Left hindlimb (tissue), 1 donor: ENCODE data around the gene FXYD4.
"Not testable (repeated sequence)": the region's sequence is repeated elsewhere in the genome, so short reads cannot be mapped to it uniquely, and the experiment has no call there.

Source experiments
- DNase-seq: peaks from one replicate; pipeline ENCODE4 v3.0.0-alpha.2; 2018

The FXYD4 gene

DNA sequence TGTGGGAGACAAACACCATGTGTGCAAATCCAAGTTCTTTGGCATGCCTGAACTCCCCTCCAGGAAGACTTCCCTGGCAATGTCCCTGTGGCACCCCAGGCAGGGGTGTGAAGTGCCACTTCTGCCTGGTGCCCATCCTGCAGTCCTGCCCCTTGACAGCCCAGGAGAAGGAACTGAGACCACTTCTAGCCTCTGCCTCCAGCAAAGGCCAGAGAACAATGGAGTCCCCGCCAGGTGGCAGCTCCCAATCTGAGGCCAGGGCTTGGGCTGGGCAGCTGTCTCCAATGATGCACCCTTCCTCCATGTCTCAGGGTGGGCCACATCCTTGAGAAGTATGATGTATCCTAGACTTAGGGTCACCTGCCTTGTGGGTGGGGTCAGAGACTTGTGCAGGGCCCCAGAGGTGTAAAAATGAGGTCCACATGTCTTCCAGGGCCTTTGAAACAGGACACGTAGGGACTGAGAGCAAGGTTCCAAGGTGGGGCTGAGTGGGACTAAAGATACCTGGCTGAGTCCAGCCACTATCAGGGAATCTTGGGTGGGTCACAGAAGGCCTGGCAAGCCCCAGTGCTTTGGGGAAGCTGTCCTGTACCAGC is 5.5 kb downstream of the FXYD4 start:
- DNase-seq: no peak

DNA sequence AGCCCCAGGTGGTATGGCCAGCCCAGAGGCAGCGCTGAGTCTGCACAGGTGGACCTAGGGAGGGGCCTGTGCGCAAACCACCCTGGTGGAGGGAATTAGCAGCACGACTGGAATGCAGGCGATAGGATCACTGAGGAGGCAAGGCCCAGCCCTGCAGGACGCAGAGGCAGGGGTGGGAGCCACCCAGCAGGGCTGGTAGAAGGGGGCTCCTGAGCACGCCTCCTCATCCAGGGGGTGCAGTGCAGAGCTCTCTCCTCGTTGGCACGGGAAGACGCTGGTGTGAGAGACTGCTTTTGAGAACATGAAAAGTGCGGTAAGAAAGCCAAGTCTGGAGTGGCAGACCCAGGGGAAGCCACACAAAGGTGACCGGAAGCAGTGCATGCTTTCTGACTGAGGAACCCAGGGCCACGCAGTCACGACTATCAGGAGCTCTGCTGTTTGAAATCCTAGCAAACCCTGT is 6.0 kb downstream of the FXYD4 start:
- DNase-seq: no peak

DNA sequence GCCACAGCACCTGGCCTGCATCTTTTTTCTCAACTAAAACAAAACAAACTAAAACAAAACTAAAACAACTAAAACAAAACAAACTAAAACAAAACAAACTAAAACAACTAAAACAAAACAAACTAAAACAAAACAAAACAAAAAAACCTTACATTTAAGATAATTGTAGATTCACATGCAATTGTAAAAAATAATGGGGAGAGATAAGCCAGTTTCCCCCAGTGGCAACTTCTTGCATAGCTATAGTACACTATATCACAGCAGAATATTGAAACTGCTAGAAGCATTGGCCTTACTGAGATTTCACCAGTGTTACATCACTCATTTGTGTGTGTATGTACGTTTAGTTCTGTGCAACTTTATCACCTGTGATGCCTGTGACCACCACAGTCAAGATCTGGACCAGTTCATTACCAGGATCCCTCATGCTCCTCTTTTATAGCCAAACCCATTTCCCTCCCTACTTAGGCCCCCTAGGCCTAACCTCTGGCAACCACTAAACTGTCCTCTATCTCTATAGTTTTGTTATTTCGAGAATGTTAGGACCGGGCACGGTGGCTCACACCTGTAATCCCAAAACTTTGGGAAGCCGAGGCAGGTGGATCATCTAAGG is 9.3 kb downstream of the FXYD4 start:
- no peak for DNase-seq

DNA sequence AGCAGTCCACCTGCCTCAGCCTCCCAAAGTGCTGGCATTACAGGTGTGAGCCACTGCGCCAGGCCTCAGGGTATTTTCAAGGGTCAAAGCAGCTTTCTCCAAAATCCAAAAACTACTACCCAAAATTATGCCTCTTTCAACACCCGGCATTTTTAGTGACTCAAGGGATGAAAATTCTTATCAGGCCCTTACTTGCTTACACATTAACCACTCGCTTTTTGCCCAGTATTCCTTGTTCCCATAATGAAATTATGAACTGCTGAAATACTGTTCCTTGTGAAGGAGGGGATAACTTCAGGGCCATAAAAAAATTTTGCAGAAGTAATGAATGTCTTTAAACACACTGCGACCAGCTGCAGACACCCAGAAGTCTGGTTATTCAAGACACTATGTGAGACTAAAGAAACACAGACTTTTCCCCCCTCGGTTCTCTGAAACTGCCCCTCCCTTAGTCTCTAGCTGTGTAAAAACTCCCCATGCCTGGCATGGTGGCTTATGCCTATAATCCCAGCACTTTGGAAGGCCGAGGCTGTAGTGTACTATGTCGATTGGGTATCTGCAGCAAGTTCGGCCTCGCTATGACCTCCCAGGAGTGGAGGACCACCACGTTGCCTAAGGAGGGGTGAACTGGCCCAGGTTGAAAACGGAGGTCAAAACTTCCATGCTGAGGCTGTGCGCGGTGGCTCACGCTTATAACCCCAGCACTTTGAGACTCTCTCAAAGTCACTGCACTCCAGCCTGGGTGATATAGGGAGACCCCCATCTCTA is 12.0 kb downstream of the FXYD4 start:
- no peak for DNase-seq

DNA sequence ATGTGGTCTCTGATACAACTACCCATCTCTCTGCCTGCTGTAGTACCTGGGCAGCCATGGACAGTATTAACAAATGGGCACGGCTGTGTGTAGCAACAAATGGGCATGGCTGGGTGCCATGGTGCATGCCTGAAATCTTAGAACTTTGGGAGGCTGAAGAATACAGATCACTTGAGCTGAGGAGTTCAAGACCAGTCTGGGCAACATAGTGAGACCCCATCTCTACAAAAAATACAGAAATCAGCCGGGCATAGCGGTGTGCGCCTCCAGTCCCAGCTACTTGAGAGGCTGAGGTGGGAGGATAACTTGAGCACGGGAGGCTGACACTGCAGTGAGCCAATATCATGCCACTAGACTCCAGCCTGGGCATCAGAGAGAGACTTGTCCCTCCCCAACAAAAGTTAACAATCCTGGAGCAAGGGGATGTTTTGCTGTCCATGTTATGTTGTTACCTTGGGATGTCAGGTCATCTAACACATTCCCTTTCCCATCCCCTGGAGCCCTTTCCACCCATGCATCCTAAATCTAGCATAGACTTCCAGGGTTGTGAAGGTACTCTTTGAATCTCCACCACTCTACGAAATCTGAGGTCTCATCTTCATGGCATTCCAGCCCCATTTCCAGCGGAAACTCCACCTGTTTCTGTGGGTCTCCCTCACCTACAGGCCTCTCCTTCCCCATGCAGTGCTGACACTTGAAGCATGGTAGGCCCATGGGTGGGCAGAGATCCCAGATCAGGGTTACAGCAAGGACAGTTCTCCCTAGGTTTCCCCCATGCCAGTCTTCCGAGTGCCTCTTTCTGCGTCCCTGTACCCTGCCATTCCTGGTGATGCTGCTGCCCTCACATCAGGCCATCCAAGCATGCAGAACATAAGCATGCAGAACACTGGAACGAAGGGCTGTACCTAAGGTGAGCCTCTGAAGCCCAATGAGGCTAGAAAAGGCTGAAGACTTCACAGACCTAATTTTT is 13.1 kb downstream of the FXYD4 start:
- no peak for DNase-seq

DNA sequence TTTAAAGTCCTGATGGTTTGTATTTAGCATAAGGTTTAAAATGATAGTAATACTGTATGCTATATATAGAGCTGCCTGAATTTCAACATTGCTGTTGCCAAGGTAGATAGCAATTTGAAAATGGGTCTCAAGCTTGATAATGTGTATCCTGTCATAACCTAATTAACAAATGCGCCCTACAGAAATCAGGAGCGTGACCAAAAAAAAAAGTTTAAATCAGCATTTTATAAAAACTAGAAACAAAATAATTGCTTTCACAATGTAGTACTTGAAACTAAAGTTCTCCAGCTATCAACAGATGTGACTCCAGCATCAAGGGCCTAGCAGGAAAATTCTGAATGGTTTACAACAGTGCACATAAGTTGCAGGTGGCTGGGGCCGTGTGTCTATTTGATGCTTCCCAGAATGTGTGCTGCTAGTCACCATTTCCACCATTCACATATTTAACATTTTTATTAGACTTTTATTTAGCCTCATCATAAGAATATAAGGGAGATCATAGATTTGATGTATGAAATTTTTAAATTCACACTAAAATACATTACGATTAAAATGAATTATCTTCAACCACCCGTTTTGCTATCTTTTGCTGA is 14.1 kb downstream of the FXYD4 start:
- no peak for DNase-seq

DNA sequence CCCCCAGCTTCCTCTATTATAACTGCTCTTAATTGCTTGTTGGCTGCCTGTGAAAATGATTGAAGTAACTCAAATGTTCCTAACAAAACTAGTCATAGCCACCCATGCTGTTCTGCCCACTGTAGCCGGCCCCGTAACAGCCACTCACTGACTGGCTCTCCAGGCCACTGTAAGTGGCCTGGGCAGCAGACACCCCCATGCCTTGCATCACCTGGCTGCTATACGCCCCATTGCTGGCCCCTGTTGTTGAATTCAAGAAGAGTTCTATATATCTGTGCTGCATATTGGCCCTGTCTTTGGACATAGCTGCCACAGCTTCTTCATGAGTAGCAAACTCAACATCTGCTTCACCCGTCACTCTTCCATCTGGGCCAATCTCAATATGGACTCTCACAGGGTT is 15.1 kb downstream of the FXYD4 start:
- DNase-seq: no peak

DNA sequence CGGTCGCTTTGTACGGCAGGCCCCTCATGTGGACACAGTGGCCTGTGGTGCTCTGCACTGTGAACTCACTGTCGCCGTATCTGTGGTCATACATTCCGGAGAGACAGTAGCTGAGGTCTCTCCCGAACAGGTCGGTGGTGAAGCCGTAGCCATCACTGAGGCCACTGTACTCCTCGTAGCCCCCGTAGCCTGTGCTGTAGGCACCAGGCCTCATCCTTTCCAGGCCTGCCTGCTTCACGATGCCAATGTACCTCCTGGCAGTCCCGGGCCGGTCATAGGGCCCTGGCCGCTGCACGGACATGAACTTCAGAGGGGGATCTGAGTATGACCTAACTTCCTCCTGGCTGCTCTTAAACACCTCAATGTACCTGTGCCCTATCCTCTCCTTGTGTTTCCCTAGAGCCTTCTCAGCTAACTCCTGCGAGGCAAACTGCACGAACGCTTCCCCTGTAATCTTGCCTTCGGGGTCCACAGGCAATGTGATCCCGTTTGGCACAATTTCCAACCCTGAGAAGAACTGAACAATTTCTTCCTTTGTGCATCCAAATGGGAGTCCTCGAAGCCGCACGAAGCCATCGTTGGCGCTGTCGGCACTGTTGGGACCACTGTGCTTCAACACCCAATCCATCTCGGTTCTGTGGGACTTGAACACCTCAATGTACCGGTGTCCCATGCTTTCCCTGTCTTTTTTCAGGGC is 15.7 kb downstream of the FXYD4 start:
- DNase-seq: no peak

DNA sequence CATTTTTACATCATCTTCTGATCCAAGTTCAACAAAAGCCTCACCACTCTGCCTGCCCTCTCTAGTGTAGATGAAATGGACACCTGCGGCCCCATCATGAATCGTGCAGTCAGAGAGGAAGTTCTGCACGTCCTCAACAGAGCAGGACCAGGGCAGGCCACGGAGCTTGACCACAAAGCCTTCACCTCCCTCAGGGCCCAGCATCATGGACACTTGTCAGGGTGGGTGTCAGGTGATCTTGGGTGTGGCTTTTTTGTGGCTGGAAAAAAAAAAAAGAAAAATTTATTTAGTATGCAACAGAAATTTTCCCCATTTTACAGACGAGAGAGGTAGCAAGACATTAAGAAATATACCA is 16.2 kb downstream of the FXYD4 start:
- no peak for DNase-seq

DNA sequence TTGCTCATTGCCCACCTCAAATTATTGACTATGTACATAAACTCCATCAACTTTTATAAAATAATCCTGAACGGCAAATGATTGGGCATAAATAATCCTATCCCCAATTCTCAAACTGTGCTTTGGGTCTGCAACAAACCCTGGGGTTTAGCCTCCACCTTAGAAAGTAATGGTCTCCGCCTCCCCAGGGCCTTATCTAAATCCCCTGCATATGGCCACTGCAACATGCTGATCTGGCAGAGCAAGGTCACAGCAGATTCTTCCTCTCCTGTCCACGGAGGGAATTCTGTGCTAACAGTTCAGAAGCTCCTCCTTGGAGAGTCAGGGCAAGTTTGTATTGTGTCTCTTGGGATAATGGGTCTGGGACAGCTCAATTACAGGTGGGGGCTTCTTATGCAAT is 18.4 kb downstream of the FXYD4 start:
- DNase-seq: no peak

DNA sequence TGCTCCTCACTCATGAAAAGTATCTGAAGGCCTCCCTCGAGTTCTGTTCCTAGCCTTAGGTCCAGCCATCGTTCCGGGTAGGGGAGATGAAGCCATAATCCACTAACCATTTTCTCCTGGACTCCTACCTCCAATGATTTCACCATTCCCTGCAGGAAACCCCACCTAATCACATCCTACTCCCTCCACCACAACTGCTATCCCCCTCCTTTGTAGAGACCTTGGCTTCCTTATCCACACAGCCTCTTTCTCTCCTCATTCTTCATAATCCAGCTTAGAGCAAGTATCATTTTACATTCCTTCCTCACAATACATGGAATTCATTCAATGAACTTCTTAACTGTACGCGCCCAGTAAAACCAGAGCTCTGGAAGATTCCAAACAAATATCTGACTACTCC is 18.9 kb downstream of the FXYD4 start:
- no peak for DNase-seq

DNA sequence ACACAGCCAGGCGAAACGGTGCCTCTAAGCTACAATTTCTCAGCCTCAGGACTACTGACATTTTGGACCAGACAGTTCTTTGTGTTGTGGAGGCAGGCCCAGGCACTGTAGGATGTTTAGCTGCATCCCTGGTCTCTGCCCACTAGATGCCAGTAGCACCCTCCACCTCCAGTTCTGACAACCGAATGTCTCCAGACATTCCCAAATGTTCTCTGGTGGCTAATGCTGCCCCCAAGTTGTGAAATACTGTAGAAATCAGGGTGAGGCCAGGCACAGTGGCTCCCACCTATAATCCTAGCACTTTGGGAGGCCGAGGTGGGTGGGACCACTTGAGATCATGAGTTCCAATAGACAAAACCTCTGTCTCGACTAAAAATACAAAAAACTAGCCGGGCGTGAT is 19.3 kb downstream of the FXYD4 start:
- DNase-seq: no peak

DNA sequence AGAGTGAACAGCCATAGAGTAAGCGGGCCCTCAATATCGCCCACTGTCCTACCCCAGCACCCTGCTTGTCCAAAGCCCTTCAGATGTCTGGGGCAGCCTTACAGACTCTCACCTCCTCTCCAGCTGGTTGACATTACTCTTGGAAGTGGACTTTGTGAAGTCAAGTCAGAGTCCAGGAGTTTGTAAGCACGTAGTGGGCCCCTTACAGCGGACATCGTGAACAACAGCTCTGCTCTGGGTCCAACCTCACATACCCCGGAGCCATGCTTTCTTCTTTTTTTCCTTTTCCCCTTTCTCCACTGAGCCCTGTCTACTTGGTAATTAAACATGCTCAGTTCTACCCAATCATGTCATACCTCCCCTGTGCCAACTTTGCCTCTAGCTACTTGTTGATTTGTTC is 20.1 kb downstream of the FXYD4 start:
- DNase-seq: no peak

DNA sequence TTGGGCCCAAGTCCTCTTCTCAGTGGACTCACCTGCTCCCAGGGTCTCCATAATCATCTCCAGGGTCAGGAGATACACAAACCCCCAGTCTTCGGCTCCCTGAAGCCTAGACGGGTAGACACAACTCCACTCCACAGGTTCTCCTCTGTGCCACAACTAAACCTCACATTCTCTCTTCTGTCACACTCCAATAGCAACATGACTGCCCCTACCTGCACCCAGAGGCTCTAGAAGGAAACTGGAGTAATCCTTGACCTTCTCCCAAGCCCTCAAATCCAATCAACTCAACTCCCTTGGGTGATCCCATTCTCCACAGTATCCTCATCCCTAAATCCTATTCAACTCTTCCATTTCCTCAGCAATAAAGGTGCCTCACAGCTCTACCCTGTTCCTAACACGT is 21.3 kb downstream of the FXYD4 start:
- no peak for DNase-seq

DNA sequence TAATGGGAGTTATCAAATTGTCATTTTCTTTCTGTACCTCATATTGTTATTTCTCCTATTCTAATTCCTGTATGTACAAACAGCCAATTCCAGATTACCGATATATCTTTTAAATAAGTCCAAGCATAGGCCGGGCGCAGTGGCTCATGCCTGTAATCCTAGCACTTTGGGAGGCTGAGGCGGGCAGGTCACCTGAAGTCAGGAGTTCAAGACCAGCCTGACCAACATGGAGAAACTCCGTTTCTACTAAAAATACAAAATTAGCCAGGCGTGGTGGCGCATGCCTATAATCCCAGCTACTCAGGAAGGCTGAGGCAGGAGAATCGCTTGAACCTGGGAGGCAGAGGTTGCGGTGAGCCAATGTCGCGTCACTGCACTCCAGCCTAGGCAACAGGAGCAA is 21.8 kb downstream of the FXYD4 start:
- DNase-seq: not testable (repeated sequence)

DNA sequence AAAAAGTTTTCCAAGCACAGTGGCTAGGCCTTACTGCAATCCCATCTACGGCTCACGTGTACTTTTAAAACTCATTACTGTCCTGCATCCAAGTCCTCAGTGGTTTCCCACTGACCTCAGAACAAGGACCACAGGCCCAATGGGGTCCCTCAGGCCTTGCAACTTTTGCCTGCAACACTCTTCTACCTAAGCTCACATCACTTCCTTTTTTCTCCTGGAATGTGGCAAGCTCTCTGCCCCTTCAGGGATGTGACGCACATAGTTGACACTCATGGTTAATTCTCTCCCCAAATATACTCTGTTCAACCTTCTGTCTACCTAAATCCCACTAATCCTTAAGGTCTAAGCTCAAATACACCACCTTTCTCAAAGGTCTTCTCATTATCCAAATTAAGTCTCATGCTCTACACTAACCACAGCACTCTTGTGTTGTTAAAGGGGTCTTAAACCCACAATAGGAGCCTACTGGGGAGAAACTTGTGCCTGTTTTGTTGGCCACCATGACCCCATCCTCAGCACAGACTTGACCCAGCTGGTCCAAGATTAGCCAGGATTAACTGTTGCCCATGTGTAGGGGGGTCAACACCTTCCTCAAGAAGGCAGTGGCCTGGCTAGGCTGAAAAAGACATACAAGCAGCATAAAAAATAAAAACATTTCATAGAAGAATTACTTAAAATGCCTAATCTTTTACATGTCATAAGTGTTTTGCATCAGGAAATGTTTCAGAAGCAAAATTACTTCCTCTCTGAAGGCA is 22.3 kb downstream of the FXYD4 start:
- no peak for DNase-seq

DNA sequence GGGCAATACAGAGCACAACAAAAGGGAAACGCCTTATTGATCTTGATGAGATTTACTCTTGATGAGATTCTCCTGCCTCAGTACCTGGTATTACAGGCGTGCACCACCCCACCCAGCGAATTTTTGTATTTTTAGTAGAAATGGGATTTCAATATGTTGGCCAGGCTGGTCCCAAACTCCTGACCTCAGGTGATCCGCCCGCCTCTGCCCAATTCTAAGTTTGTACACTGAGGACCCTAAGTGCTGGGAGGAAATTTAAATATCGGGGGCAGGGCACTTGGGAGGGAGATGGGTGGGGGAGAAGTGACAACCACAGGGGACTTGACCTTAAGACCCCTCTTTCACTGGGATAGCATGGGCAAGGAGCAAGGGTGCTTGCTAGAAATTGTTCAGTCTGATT is 23.4 kb downstream of the FXYD4 start:
- no peak for DNase-seq

DNA sequence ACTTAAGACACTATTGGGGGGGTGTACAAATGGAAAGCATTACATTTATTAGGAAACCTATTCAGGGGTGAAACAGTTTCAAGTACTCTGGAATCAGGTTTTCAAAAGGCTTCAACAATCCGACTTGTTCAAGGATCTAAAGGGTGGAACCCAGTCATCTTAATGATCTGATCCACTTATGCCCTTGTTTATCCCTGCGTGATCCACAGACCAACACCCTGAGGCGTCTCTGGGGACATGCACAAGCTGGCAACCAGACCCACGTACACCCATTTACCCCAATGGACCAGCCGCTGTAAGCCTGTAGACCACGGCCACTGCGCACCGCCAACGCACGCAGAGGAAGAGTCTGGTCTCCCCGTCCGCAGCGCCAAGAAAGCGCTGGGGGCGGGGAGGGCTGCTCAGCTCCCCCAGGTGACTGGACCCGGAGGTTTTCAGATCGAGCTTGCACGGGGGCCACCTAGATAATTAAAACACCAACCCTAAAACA is 24.2 kb downstream of the FXYD4 start:
- no peak for DNase-seq

DNA sequence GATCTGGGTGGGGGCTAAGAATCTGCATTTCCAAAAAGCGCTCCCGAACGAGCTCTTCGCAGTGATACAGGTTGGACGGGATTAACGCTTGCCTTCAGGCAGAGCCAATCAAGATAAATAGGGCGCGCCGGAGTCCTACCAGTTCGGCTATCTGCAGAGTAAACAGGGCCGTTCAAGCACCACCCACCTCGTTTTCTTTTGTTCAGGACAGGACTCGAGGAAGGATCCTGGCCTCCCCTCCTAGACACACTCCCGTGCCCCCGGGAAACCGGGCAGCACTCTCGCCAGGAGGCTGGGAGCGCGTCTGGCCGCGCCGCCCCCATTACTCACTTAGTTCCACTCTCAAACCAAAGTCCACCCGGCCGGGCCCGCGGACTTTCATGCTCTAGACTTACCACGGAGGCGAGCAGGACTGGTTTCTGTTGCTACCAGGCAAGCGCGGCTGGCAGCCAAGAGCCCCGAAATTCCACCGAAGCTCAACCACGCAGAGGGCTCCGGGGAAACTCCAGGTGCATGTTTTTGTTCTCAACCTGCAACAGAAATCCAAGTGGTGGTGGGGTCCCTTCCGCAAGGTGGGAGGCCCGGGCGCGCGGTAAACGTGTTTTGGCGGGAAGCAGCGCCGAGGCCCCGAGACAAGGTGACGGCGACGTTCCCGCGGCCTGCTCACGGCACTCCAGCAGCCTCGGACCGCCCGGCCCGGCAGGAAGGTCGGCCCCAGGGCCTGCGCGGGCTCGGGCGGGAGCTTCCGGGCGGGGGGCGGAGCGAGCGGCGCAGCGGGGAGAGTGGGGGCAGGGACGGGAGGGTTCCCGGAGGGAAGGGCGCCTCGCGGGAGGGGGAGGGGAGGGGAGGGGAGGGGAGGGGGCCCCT is 24.9 kb downstream of the FXYD4 start:
- peak; percentile 86 for DNase-seq

DNA sequence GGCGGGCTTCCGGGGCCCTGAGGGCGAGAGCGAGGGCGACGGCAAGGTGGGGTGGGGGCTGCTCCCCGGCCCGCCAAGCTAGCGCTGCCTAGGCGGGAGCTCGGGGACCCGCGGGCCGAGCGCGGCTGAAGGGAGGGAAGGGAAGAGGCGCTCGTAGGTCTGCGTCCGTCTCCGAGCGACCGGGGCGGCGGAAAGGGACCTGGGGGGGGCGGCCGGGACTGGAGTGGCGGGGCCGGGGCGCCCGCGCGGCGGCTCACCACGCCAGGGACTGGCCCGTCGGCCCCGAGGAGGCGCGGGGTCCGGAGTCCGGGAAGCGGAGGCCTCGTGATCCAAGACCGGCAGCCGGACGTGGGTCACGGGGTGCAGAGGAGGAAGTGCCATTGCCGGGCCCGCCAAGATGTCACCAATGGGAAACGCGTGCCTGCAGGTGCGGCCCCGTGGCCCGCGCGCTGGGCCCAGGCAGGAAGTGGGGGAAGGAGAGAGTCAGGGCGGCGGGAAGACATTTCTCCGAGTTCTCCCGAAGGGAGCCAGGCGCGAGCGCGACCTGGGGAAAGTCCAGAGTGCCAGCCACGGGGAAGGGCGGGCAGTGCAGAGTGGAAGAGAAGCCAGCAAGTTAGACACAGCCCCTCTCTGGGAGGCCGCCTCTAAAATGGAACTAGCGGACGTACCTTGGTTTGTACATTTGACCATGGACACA is 25.6 kb downstream of the FXYD4 start:
- peak; percentile 90 for DNase-seq
